Embryonic facial prominence (tissue), 1 donor: ENCODE measurements around the gene TFB1M.
"Not testable (repeated sequence)": the region's sequence is repeated elsewhere in the genome, so short reads cannot be mapped to it uniquely, and the experiment has no call there.

ENCODE experiments used
- DNase-seq: peaks from one replicate; pipeline ENCODE4 v3.0.0-alpha.2; 2016; ENCODE audit errors: extremely low spot score

TFB1M gene

DNA sequence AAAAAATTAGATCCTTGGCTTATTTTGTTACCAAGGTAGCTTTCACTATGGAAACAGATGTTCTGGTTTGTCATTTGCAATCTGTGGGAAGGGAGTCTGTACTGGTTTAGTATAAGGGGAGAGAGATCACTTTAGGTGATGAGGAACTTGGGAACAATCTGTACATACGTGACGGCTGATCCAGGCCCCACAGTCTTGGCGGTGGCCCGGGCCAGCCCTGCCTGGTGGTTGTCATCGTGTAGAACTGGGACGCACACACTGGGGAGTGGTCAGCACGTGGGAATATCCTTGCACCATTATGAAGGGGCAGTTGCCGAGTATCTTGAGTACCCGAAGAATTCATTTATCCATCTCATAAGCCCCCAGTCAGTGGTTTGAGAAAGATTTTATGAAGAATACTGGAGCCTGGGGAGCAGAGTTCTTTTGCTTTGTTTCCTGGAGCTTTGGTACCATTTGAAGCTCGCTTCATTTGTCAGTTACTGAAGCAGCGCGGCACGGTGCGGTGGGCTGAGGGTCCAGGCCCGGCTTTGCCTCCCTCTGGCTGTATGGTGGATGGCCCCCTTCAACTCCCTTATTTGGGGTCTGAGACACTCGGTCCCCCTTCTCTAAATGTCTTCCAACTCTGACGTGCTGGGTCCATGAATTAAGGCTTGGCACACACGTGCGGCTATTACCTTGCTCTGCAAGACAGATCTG lies 73.2 kb downstream of the TFB1M start:
- DNase-seq = no peak

DNA sequence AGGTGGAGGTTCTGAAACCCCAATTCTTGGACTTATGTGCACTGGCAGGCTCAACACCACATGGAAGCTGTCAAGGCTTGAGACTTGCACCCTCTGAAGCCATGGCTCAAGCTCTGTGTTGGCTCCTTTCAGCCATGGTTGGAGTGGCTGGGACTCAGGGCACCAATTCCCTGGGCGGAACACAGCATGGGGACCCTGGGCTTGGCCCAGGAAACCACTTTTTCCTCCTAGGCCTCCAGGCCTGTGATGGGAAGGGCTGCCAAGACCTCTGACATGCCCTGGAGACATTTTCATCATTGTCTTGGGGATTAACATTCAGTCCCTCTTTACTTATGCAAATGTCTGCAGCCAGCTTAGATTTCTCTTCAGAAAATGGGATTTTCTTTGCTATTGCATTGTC lies 76.7 kb downstream of the TFB1M start:
- no peak for DNase-seq

DNA sequence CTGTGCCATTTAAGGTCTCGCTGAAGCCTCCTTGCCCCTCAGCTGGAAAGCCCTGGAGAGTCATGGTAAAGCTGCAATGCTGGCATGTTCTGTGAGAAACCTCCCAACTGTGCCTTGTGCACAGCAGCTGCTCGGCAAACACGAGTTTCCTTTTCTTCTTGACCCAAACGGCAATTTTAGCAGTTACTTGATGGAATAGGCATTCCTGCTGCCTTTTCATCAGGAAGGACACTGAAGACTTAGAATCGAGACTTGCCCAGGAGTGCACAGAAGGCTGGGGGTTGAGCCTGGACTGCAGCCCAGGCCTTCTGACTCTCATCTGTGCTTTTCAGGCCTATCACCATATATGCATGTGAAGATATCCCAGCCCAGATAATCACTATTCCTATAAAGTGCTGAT lies 79.2 kb downstream of the TFB1M start:
- DNase-seq = no peak

DNA sequence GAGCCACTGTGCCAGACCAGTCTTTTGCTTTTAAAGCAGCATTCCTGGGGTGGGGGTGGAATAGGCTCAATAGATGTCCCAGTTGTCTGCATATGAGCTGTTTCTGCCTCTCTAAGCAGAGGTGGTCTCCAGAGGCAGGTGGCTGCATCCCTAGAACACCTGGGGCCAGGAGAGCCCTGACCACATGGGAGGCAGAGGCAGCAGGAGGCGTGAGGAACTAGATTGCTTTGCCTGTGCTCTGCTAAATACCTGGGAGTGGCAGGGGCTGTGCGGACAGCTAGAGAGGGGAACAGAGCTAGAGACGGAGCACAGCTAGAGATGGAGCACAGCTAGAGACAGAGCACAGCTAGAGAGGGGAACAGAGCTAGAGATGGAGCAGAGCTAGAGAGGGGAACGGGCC lies 79.6 kb downstream of the TFB1M start:
- no peak for DNase-seq

DNA sequence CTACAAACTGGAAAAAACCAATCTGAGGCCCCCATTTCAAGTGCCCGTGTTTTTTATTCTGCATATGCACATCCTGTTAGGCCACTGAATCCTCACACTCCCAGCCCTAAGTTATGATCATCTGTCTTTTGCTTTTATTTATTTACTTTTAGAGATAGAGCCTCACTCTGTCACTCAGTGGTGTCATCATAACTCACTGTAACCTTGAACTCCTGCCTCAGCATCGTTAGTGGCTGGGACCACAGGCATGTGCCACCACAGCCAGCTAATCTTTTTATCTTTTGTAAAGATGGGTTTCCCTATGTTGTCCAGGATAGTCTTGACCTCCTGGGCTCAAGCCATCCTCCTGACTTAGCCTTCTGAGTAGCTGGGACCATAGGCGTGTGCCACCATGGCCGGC lies 80.1 kb downstream of the TFB1M start:
- DNase-seq = no peak

DNA sequence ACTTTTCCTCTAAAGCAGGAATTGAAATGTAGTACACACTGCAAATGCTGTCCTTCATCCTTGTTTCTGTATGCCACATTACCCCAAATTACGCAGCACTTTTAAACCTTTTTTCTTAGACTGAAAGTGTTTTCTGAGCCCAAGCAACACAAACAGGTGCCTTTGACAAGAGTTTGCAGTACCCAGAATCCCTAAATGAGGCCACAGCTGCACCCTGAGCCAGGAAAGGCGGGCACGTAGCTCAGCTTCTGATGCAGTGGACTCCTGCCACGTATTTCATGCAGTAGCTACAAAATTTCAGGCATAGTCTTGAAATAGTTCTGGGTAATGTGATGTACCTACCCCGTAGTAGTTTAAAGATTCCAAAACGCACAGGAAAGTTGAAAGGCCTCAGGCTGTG lies 81.4 kb downstream of the TFB1M start:
- DNase-seq = no peak

DNA sequence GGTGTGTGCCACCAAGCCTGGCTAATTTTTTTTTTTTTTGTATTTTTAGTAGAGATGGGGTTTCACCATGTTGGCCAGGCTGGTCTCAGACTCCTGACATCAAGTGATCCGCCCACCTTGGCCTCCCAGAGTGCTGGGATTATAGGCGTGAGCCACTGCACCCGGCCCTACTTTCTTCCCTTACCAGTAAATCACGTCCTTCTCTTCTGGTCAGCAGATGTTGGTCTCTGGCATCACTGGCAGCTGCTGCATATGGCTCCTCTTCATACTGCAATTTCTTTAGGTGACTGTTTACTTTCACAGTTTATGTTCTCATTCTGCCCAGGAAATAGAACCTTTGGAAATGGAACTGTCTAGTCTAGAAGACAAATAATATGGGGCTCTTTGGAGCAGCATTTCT lies 83.3 kb downstream of the TFB1M start:
- DNase-seq = not testable (repeated sequence)

DNA sequence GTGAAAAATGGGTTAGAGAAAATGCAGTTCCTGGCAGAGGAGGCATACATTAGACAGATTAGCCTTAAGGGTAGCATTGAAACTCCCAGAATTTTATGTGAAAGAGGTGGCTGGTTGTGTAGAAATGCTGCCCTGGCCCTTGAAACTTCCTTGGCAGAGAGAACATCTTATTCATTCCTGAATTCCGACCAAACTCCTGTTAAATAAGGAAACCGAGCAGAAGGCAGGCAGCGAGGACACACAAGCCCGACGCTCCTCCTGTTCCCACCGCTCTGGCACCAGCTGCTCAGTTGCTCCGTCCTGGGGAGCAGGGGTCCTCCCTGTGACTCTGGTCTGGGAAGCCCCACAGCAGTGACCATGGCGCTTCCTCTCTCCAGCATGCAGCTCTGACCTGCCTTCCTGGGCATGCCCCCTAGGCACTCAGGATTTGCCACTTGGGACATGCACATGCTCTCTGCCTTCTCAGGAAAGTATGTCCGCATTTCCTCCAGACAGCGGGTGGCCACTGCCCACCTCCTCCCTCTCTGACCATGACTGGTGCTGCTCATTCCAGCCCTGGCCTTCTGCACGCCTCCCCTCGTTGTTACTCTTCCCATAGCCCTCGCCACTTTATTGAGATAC lies 85.6 kb downstream of the TFB1M start:
- no peak for DNase-seq

DNA sequence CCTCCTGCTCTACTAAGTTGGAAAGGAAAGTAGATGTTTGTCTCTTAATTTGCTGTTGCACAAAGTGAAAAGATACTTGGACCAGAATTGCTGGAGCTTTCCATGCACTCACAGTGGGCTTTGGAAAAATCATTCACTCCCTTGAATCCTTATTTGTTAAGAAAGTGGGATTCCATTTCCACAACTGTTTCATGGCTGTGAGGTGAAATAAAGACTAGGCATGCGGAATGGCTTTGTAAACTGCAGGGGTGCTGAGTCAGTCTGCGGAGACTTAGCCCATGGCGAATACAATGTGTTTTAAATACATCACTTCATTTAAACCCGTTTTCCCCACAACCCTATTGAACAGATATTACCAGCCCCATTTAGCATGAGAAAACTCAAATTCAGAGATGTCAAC lies 87.2 kb downstream of the TFB1M start:
- no peak for DNase-seq

DNA sequence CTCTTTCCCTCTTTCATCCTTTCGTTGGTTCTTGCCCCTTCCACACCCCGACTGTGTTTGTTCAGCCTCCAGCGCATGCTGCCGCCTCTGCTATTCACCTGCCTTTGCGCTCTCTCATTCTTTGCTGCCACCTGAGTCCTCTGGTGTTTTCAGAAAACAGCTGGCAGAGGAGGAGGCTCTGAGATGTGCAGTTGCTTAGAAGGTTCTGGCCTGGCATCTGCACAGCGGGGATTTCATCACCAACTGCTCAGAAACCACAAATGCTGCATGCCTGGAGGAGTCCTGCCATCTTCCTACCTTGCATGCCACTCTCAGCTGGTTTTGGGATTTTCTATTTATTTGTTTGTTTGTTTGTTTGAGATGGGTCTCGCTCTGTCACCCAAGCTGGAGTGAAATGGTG lies 89.7 kb downstream of the TFB1M start:
- no peak for DNase-seq

DNA sequence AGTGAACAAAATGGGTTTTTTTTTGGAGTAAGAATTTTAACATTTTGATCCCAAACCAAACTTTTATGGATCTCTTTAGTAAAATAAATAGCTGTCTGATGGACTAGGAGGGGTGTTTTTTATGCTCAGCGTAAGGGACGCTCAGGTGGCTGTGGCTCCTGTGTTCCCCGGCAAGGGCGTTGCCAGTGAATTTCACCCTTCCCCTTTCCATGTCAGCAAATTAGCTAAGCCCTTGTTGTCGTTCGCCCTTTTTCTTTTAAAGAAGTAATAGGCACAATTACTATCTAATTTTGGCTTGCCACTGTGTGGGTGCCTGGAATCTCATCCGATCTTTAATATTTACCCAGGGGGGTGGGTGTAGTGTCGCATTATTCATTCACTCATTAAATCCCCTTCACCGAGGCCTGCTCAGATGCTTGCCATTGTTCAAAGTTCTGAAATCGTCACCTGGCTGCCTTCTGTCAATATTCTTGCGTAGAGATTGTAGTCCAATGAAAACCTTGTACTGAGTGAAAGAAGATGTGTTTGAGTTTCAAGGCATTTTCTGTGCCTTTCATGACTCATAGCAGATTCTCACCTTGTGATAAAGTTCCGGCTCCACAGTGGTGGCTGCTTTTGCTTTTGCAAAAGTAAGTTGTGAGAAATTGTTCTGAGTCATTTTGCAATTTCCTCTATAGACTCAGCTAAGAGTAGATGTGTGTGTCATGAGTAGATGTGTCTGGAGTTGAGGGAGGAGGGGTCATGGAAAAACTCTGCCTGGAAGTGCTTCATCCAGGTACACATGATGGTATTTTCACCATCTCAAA lies 90.4 kb downstream of the TFB1M start:
- no peak for DNase-seq

DNA sequence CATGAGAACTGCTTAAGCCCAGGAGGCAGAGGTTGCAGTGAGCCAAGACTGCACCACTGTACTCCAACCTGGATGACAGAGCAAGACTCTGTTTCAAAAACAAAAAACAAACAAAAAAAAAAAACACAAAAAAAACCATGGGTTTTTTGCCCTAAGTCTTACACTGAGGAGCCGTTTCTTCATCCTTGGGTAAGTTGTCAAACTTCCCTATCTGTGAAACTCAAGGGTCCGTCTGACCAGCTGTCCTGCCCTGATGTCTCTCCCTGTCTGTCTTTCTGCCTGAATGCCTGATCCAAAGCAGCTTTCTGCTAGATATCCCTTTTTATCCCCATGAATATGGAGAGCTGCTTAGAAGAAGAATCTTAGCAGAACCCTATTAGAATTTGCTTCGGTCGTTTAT lies 91.8 kb downstream of the TFB1M start:
- DNase-seq = no peak

DNA sequence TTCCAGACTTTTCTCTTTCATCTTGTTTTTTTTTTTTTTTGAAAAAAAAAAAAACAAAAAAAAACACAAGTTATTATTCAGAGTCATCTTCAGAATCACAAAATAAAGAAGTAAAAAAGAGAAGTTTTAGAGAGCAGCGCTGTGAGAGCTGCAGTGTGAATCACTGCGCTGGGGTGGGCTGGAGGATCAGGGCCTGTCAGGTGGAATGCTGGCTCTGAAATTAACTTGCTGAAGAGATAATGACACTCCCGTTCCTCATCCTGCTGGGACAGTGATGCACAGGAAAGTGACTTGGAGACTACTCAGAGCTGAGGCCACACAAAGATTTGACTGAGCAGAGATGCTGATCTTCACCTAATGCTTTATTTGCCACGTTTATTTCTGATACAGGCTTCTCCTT lies 93.2 kb downstream of the TFB1M start:
- DNase-seq = no peak

DNA sequence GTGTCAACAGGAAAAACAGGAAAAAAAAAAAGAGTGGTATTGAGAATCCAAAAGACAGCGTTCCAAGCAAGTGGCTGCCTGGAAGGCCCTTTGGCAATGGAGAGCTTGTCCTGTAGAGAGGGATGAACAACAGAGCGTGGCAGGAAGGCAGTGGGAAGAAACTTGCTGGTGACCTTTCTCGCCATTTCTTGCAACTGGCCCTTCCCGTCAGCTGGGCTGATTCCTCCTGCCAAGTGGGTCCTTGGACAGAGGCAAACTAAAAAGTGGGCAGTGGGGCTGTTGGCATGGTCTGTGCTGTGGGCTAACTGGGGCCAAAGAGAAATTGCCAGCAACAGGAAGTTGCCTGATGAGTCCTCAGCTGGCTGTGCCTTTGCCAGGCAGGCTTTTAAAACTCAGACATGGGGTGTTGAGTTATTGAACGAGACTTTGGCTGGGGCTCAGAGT lies 94.4 kb downstream of the TFB1M start:
- DNase-seq = no peak

DNA sequence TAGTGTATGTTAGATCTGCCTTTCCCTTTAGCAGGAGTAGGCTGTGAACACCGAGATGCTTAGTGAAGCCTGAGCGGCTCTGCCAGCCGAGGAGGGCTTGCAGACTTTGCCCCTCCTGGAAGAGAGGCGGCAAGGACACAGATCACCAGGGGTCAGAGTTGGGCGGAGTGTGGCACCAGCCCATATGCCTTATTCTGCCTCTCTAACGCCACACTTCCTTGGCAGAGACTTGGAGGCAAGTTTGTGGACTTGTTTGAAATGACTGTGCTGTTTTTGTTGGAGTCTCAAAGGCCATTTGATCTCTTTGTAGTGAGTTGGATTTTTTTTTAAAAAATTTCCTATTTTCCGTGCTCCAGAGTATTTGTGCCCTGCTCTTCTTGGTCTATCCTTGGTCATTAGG lies 95.0 kb downstream of the TFB1M start:
- DNase-seq = no peak

DNA sequence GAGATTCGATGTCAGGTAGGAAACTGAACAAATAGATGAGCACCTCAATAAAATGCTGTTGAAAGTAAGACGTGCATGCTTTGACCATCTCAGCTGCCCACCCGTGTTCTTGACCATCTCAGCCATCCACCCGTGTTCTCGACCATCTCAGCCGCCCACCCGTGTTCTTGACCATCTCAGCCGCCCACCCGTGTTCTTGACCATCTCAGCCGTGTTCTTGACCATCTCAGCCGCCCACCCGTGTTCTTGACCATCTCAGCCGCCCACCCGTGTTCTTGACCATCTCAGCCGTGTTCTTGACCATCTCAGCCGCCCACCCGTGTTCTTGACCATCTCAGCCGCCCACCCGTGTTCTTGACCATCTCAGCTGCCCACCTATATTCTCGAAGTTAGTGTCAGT lies 95.6 kb downstream of the TFB1M start:
- not testable (repeated sequence) for DNase-seq

DNA sequence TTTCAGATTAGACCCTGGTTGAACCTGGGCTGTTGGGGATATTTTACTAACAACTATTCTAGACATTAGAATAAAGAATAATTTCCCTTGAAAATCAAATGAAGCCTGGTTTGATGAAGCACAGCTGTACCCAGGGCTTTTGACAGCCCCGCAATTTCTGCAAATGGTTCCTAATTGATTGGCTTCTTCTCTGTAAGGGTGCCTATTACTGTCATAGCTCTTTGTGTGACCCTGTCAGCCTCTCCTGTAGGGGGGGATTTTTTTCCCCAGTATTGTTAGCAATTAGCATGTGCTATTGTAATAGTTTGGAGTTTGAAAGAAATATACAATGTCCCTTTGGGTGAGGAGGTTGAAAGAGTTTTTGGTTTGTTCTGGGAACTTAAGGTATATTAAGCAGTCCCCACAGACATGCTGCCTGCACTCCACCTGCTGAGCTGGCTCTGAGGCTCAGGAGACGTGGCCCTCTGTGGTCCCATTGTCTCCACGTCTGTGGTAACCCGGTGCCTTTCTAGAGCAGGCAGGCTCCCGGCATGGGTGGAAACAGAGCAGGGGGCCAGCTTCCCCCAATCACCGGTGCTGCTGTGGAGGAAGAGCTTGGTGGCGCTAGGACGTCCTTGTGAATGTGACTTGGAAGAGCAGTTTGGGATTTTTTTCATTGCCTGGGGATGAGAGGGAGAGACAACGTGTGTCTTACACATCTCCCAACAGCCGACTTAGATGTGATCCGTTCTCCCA lies 97.8 kb downstream of the TFB1M start:
- no peak for DNase-seq

DNA sequence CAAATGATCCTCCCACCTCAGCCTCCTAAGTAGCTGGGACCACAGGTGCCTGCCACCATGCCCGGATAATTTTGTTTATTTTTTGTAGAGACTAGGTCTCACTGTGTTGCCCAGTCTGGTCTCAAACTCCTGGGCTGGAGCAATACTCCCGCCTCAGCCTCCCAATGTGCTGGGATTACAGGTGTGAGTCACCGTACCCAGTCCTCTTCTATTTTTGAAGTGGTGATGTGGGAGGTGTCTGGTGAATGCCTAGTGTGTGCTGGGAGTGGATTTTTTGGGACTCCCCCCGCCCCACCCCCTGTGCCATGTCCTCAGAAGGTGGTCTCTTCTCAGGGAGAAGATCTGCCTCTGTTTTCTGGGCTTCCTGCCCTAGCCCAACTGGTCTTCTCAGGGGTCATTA lies 98.4 kb downstream of the TFB1M start:
- DNase-seq = no peak

DNA sequence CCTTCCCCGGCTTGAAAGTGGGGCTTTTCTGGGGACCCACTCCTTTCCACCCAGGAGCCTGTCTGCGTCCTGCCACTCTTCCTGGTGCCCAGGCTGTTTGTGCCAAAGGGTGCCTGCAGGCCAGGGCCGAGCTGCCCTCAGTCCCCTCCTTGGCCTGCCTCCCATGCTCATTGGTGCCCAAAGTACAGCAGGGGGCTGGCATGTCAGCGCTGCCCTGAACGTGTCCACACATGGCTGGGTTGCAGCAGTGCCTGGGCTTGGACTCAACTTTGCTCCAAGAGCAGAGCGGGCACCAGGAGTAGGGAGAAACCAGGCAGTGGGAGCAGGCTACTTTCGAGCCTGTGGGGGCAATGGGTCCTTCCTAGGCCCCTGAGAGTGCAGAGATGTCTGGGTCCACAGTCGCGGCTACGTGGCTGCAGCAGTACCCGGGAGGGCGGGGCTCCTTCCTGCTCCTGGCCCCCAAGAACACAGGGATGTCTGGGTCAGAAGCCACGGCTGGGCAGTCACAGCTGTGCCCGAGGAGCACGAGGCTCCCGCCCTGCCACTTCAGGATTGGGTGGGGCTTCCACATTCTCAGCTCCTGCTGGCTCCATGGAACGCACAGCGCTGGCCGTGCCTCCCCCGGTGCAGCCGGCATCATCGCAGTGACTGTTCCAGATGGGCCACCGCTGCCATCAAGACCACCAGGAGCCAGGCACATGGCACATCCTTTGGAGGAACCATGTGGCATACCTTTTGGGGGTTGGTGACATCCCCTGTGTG lies 100.5 kb downstream of the TFB1M start:
- no peak for DNase-seq

DNA sequence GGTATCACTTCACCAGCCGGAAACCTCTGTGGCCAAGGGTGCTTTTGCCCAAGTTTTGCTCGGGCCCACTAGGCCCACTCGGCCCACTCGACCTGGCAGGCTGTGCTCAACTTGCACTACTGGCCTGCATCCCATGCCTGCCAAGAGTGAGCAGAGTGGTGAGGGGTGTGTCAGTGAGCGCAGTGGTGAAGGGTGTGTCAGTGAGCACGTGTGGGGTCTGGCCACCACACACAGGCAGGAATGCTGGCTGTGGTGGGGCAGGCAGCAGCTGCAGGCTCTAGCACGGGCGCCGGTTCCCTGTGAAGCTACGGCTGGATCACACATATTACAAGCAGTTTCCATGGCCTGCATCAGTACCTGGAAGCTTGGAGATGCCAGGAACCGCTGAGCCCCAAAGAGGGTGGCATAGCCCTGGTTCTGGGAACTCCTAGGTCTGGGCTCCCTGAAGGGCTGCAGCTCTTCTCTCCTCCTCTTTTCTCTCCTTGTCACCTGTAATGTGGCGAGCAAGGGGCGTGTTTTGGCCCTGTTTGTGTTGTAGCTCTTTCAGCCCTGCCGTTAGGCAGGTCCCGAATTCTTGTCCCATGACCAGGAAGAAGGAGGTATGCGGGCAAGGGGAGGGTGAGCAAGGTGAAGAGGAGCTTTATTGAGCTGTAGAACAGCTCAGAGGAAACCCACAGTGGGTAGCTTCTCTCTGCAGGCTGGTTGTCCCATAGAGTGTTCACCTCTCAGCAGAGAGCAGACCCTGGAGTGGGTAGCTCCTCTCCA lies 101.5 kb downstream of the TFB1M start:
- DNase-seq = no peak

DNA sequence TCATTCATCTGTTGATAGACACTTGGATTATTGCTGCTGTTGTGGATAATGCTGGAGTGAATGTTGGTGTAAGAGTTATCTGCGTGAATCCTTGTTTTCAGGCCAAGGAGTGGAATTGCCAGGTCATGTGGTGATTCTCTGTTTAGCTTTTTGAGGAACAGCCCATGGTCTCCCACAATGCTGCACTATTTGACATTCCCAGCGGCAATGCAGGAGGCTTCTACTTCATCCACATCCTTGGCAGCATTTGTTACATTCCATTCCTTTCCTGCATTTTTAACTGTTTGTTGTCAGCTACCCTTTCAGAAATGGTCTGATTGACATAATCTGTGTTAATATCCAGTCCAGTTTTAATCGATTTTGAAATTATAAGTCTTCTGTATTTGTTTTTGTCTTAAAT lies 102.2 kb downstream of the TFB1M start:
- no peak for DNase-seq
